SHP77 treated with DMSO at 0.1 percent for 48 hours (cell line): ENCODE data around the gene FHL3.
"Not testable (repeated sequence)": the region's sequence is repeated elsewhere in the genome, so short reads cannot be mapped to it uniquely, and the experiment has no call there.

Experiments used
- DNase-seq: peaks from one replicate; lab custom pipeline; 2025; lab: John Stamatoyannopoulos, UW

Gene FHL3

GRCh38 chr1:37983546-37983945 lies 21.8 kb downstream of the FHL3 start:
- no peak for DNase-seq

DNA sequence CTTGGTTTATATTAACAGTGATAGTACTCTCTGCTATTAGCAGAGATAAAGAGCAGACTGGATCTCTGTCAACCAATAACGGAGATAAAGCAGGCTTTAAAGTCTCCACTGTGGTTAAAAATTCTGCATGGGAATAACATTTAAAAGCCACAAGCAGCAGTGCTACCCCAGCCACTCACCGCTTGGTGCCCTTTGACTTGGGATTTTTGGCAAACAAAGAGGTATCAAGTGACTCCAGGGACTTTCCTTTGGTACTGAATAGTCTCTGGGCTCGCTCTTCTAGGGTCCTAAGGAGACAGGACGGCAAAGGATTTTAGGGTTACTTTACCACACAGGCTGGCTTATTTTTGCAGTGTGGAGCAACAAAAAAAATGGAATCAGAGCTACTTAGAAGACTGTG lies 26.8 kb downstream of the FHL3 start:
- no peak for DNase-seq

- DNase-seq: not testable (repeated sequence)
These were observed 30.2 kb downstream of the FHL3 start for GRCh38 chr1:37975083-37975482.

DNA sequence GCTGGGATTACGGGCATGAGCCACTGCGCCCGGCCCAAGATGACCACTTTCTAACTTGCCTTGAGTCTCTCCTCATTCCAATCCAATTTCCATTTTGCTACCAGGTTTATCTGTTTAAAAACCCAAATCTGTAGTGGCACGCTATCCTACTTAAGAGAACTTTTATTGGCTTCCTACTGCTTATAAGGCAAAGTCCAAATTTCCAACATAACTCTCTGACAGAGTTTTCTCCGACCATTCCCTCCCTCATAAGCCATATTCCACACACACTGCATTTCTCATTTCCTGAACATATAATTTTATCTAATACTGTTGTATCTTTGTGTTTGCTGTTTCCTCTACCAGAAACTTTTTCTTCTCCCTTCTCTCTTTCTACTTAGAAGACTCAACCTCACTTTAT lies 30.7 kb downstream of the FHL3 start:
- DNase-seq: no peak

- DNase-seq: not testable (repeated sequence)
These were observed 31.6 kb downstream of the FHL3 start for GRCh38 chr1:37973684-37974083.

DNA sequence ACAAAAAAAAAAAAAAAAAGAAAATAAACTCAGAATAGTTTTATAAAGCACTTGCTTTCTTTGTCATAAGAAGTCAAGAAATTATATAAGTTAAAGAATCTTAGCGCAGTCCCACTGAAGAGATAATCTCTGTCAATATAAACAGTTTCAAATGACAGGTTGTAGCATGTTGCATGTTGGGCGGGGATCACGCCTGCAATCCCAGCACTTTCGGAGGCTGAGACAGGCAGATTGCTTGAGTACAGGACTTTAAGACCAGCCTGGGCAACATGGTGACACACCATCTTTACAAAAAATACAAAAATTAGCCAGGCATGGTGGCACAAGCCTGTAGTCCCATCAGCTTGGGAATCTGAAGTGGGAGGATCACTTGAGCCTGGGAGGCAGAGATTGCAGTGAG lies 40.0 kb downstream of the FHL3 start:
- no peak for DNase-seq

GRCh38 chr1:37964106-37964505 lies 41.2 kb downstream of the FHL3 start:
- DNase-seq: not testable (repeated sequence)

DNA sequence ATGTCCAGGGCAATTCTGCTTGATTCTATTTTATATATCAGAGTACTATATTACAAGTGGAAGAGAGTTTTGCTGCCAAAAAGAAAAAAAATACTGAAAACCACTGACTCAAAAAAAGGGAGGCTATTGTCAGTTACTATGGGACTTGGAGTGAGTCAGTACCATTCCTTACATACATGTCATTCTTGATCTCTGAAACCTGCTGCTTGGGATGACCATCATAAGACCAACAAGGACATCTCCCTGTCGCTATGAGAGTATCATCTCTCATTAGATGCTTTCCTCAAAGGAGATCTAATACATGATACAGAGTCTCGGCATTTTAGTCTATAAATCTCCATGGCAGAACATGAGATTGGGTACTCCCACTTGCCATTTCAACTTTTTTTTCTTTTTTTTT lies 46.6 kb downstream of the FHL3 start:
- DNase-seq: no peak

- no peak for DNase-seq
These were observed 49.6 kb downstream of the FHL3 start for GRCh38 chr1:37955685-37956084.

- no peak for DNase-seq
These were observed 50.9 kb downstream of the FHL3 start for GRCh38 chr1:37954316-37954971.

- no peak for DNase-seq
These were observed 52.6 kb downstream of the FHL3 start for GRCh38 chr1:37952738-37953137.

DNA sequence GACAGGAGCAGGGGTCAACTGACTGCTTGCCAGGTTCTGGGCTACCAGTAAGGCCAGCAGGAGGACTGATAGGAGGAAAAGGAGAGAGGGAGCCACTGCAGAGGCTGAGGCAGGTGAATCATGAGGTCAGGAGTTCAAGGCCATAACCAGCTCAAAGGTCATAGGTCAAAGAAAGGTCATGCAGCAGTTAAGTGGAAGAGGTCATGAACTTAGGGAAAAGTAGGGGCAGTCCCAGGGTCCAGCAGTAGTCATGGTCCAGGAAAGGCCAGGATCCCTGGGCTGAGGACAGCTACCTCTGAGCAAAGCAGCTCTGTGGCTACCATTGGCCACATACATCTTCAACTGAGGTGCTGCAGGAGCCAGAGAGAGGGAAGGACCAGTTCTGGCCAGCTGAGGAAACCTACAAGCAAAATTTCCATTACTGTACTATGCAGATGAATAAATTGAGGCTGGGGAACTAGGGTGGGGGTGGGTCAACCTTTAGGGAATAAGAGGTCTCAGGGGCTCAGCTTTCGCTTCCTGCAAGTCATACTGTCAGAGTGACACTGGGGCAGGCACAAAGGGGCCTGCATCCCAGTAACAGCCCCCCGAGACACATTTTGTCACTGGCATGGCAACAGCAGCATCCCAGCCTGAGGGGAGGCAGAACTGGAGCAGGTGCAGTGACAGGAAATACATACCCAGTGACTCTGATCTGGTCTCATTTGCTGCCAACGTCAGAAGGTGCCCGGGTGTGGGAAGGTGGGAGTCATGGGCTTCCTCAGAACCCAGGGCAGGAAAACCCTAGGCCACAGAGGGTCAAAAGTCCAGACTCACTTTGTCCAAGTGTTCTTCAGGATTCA lies 53.3 kb downstream of the FHL3 start:
- DNase-seq: no peak

DNA sequence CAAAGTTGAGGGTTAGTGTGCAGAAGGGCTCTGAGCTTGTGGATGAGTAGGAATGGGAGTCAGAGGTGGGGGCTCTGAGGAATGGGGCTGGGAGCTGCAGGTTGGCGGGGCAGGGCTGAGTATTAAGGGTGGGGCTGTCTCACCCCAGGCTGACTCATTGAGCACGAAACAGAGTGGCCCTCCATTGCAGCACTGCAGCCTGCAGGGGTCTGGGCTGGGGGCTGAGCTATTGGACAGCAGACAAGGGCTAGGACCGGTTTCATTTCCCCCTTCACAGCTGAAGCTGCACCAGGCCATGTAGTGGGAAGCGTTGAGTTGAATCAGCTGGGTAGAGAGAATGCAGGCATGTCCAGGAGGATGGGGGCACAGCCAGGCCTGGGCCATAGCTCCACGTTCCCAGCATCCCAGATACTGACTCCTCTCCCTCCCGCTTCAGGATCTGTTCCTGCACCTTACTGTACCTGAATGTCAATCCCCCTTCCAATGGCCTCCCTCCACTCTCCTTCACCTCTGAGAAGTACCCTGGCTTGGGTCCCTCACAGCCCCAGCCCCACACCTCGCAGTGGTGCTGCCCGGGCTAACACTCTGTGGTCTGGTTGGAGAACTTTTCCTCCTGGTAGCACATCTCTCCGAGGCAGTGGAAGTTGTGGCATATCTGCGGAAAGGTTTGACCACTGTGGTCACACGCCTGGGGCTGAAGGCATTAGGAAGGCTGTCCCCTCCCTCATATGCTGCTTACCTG lies 54.1 kb downstream of the FHL3 start:
- no peak for DNase-seq

- no peak for DNase-seq
These were observed 55.7 kb downstream of the FHL3 start for GRCh38 chr1:37949524-37950152.

DNA sequence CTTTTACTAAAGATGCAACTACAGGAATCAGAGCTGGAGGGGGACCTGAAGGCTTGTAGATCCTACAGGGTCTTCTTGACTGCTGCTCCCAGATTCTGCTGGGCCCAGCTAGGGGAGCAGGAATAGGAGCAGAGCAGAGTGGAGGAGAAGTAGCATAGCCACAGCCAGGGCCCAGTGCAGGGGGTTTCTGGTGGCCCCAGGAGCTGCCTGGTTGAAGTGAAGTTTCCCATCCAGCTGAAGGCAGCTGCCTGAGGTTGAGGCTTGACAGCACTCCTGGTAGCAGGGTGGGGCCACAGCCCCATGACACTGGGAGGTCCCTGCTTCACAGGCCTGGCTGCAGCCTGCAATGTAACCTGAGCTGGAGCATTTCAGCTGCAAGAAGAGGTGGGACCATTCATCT lies 56.5 kb downstream of the FHL3 start:
- DNase-seq: no peak

DNA sequence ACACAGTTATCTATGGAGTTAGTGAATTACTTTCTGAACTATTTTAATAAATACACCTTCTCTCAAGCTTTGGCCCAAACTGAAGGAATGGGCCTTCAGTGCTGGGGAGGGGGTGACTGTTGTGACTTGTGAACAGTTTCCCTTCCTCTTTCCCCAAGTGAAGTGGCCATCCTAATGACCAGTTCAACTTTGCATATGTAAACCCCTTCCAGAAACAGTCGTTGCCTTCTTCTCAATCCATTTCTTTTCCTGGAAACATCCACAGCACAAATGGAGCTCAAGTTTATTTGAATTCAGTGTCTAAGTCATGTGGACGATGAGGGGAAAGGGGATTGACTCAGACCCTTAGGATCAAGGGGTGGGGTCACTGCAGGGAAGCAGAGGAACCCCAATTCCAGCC lies 57.1 kb downstream of the FHL3 start:
- DNase-seq: no peak

GRCh38 chr1:37947364-37947763 lies 58.0 kb downstream of the FHL3 start:
- no peak for DNase-seq
